HG03095 (cell line): ENCODE data around the gene XPA.
"Not testable (repeated sequence)": the region's sequence is repeated elsewhere in the genome, so short reads cannot be mapped to it uniquely, and the experiment has no call there.

Source experiments
- ATAC-seq: cut with Tn5 transposase; IDR thresholded peaks from one replicate; pipeline ENCODE4 v1.9.1; 2021; ENCODE audit warnings: moderate library complexity; ENCODE audit not compliant: unreplicated experiment

The XPA gene

DNA sequence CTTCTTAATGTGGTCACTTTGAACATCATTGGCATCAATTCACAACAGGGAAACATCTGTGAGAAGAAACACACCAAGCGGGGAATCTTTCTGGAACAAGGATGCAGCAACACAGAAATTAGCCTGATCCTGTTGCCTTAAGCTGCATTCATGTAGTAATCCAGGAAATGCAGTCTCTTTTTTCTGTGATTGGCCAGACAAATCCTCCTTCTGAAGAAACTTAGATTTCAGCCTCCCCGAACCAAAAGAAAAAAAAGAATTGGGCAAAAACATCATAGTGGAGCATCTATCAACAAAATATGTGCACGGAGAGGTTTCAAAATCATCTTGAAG is 7.2 kb upstream of the XPA start:
- ATAC-seq = no peak

DNA sequence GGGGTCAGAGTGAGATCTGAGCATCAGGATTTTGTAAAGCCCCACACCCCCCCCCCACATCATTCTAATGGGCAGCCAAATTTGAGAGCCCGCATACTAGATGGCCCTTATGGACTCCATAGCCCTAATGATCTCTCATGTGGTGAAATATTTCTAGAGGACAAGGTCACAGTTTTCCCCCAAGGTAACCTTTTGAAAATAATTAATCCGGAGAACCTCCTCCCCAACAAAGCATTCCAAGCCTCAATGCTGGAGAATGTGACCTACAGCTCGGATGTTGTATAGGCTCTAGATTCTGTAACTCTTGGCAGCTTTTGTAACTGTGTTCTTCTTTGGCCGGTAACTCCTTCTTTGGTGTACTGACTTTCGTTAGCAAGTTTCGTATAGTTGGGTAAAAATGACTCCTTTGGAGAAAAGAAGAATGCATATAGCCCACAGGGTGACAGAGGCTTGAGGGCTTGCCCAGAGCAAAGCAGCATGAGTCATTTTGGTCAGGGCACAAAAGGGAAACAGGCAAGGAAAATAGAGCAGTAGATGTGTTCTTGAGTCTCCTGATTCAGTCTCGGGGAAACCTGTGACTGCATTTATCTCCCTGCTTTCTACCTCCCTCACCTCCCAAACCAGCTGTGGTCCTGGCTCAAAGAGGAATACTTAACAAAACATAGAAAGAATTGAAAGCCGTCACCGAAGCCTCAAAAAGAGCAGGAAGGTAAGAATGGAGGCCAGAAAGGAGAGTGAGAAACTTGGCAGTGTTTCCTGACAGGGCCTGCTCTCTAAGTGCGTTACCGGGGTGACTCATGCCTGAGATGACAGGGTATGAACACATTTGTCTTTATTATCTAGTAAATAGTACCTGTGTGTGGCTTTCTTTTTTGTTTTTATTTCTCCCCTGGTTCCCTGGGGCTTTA is 6.6 kb upstream of the XPA start:
- ATAC-seq = no peak

DNA sequence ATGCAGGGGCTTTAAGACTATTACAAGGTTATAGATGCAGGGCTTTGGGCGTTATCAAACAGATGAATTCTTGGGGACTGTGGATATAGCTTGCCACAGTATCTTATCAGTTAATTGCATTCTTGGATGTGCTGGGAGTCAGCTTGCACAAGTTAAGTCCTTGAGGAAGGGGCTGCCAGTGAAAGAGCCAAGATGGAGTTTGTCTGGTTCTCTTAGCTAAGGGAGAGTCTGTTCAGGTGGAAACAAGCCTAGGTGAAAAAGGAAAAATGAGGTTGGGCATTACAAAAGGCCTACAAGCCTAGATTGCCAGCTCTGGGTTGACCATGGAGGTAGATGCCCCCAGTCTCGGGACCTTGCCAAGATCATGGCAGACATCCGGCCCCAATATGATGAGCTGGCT is 2.7 kb upstream of the XPA start:
- not testable (repeated sequence) for ATAC-seq

DNA sequence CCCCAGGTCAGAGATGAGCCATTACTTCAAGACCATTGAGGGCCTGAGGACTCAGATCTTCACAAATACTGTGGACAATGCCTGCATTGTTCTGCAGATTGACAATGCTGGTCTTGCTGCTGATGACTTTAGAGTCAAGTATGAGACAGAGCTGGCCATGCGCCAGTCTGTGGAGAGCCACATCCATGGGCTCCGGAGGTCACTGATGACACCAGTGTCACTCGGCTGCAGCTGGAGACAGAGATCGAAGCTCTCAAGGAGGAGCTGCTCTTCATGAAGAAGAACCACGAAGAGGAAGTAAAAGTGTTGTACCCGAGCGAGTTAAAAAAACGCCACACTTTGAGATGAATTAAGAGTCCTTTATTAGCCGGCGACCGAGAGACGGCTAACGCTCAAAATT is 2.1 kb upstream of the XPA start:
- ATAC-seq = not testable (repeated sequence)

DNA sequence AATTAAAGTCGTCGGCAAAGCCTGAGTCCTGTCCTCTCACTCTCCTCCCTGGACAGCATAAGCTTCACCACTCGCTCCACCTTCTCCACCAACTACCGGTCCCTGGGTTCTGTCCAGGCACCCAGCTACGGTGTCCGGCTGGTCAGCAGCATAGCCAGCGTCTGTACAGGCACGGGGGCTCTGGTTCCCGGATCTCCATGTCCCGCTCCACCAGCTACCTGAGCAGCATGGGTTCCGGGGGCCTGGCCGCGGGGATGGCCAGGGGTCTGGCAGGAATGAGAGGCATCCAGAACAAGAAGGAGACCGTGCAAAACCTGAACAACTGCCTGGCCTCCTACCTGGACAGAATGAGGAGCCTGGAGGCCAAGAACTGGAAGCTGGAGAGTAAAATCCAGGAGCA is 1.7 kb upstream of the XPA start:
- no peak for ATAC-seq

DNA sequence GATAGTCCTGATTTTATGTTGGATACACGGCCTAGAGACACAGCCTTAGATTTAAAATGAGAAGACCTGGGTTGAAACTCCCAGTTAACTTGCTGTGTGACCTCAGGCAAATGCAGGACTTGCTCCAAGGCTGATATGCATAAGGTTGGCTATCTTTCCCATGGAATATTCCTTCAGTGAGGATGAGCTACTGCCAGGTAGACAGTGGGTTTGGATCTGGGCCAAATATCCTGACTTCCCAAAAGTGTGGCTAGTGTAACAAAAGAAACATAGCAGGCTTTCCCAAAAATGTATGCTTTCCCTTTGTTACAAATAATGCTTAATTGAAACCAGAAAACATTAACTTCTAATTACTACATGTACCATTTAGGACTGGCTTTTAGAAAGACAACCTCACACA is 697 bp upstream of the XPA start:
- ATAC-seq = no peak

DNA sequence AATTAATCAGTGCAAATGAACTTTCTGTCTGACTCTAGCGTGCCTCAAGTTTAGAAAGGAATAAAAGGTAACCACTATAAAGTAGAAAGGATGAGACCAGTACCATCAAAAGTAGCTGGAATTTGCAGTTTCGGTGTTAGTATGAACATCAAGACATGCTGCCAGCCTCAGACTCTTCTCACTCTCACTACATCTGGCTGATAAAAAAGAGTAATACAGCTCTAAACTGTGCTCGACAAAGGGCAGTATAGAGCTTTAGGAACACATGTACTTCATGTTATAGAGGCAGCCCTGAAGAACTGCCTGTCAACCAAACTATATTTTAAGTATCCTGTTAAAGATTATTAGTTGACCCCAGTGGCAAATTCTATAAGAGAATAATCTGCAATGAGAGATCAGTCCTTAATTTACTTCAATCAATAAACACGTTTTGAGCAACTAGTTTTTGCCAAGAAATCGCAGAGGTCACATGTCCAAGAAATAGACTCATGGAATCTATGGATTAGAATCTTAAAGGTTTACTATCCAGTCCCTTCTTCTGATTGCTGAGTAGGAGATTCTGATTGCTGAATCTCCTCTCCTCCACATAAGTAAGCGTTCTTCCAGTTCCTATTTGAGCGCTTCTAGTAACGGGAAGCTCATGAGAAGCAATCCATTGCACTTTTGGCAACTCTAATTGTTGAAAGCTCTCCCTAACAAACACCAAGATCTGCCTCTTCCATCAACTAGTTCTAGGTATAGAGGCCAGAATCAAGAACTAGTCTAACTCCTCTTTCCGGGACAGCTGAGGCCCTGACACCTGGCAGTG is 941 bp downstream of the XPA start:
- ATAC-seq = peak; percentile 35

DNA sequence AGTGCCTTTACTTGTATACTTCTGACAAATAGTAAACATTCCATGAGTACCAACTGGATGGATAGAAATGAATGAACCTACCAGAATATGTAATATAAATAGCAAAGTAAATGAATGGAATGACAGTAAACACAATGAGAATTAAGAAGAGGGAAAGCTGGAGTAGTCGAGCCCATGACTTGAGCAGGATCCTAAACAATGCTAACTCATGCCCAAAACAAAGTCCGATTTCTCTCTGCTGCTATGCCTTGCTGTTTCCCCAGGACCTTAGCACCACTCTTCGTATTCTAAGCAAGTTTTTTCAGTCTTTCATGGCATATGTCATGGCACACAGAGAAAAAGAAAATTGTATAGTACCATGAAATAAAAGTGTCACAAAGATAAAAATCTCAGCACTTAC is 1.8 kb downstream of the XPA start:
- no peak for ATAC-seq

DNA sequence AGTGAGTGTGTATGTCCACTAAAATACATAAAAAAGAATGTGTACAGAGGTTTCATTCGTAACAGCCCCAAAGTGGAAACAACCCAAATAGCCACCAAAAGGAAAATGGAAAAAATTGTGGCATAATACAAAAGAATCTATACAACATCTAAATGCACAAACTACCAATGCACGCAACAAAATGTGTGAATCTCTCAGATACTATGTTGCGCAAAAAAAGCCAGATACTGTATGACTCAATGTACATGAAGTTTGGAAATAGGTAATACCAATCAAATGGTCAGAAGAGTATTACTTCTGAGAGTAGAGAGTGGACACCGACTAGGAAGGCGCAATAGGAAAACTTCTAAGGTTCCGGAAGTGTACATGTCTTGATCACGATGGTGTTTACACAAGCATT is 2.4 kb downstream of the XPA start:
- no peak for ATAC-seq

DNA sequence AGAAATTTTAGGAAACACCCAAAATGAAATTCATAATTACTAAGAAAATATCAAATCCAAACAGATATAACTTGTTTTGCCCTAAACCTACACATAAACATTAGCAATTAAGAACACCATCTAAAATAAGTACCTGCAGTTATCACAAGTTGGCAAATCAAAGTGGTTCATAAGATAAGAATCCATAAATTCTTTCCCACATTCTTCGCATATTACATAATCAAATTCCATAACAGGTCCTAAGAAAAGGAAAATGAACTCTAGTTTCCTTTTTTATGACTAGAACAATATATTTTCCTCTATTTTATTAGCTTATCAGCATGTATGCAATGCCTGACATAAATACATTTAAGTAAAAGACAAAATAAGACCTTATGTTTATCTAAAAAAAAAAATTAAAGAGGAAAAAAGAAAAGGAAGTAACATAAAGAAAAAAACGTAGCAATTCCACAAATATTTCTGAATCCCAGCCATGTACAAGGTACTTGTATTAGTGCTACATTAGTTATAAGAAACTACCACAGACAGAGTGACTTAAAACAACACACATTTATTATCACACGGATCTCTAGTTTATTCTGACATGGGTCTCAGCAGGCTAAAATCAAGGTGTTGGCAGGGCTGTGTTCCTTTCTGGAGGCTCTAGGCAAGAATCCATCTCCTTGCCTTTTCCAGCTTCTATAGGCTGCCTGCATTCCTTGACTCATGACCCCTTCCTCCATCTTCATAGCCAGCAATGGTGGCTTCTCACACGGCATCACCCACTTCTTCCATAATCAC is 7.5 kb downstream of the XPA start:
- ATAC-seq = no peak

DNA sequence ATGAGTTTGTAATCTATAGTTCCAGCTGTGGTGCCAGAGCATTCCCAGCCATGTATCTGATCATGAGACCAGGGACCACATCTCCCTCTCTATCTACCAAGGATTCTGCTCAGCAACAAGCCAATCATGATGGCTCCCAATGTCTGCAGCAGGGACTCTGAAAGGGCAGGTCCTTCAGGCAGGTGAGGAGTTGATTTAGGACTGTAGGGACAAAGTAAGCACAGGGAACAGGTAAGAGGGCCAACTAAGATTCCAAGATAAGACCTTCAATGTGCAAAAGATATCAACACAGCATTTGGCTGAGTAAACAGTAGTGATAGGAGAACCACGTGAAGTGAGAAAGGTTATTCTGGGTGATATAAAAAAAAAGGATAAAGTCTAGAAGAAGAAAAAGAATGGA is 8.5 kb downstream of the XPA start:
- no peak for ATAC-seq

DNA sequence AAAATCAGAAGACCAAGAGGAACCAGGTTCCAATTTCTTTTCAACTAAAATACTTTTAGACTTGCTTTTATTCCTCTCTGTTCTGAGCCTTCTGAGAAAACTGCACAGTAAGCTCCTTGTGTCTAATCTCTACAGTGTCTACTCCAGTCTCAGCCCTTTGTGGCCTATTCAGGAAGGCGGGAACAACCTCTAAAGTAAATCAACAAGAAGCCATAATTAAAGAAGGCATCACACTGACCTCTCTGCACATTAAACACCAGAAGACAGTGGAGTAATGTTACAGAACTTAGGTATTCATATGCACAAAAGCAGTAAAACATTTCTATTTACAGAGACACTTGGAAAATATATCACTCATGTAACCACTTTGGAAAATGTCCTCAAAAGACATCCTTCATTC is 14.9 kb downstream of the XPA start:
- ATAC-seq = no peak

DNA sequence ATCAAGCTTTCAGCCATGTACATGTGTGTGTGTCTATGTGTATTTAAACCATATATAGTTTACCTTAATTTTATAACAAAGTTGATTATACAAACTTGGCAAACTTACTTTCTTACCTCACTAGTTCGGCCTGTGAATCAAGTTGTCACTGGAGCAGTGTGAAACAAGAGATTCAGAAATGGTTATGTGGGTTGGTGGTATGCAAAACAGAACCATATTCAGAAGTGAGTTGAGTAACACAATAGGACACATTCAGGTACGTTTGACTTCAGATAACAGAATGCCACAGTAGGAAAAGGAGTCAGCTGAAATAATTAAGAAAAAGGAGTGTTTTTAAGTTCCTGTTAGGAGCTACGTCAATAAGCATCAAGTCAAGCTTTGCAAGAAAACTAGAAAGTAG is 21.5 kb downstream of the XPA start:
- ATAC-seq = no peak

DNA sequence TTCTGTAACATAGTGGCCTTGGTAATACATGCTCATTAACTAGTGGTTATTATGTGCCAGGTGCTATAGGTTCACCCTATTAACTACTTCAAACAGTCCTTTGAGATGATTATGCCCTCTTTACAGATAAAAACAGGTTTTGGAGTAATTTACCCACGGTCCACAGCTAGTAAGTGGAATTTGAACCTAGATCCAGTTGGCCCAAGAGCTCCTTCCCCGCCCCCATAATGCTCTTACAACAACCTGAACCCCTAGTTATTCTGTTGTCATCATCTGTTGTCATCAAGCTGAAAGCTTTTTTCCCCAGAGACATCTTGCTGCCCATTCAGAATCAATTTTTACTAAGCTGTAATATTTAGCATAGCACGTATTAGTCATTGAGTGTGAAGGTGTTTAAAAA is 23.2 kb downstream of the XPA start:
- ATAC-seq = no peak

DNA sequence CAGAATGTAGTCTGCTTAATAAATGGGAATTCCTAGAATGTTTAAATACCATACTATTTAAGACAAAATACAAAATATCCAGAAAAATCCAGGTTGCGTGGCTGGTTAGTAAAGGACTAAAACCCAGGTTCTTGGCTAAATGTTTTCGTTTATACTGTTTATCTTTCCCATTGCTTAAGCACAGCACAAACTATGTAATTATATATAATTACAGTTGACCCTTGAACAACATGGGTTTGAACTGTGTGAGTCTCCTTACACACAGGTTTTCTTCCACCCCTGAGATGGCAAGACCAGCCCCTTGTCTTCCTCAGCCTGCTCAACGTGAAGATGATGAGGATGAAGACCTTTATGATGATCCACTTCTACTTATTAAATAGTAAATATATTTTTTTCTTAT is 24.7 kb downstream of the XPA start:
- no peak for ATAC-seq

DNA sequence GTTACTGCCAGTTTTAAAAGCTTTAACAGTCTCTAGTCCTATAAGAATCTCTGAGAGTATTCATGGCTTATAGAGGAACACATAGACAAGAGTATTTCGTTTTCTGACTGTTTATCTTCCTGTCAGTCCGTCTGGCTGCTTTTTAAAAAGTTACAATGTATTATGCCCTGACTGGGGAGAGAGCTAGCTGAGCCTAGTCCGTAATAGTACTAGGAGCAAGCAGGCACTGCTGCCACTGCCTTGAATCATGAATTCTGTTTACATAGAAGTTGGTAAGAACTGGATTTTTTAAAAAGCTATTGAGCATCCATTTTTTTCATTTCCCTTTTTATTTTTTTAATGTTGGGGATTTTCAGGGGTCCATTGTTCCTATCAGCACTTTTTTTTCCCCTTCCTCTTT is 26.6 kb downstream of the XPA start:
- ATAC-seq = no peak

DNA sequence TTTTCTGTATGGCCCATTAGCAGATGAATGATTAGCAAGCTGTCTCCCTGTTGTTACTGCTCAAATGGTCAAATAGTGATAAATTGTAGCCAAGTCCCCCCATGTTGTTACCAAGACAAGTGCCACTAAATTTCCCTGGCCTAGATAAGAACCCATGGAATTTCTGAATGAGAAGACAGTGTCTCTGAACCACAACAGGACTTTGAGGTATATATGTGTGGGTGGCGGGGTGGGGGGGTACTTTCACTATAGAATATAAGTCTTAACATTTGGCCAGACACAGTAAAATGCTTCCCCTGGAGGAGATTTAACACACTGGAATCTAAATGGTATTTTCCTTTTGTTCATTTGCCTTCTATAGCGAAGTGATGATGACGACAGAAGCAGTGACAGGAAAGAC is 28.7 kb downstream of the XPA start:
- no peak for ATAC-seq

DNA sequence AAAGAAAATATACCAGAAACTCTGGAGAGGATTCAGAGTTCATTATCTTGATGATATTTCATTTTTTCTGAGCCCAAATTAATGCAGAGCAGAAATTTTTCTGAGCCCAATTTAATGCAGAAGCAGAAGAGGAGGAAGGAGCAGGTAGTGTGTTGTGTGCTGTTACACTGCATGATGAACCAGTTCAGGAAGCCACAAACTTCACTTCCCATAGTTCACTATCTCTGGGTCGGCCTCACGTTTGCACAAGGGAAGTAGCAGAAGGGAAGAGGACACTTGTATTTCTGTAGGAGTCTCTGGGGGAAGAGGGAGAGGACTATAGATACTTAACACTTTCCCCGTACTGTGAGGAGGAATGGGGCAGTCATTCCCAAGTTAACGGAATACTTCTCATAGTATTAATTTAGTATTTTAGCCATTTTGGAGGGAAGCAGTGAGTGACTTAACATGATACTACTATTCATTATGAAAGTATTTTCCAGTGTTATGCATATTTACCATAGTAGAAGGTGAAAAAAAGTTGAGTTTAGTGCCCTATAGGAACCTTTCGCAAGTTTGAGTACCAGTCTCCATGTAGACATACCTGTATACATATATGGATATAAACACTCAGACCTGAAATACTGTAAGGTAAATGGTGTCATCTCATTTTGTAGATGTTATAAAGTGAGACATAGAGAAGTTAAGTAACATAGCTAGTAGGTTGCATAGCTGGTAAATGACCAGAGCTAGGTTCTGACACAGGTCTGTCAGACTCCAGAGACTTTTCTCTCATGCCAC is 30.0 kb downstream of the XPA start:
- no peak for ATAC-seq

DNA sequence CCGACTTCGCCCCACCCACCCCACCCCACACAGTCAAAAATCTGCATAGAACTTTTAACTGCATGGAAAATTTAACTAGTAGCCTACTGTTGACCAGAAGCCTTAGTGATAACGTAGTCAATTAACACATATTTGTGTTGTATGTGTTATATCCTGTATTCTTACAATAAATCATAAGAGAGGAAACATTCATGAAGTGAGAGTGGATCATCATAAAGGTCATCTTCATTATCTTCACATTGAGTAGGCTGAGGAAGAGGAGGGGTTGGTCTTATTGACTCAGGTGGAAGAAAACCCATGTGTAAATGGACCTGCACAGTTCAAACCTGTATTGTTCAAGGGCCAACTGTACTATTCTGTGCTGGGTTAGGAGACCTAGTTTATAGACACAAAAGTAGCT is 31.4 kb downstream of the XPA start:
- no peak for ATAC-seq

DNA sequence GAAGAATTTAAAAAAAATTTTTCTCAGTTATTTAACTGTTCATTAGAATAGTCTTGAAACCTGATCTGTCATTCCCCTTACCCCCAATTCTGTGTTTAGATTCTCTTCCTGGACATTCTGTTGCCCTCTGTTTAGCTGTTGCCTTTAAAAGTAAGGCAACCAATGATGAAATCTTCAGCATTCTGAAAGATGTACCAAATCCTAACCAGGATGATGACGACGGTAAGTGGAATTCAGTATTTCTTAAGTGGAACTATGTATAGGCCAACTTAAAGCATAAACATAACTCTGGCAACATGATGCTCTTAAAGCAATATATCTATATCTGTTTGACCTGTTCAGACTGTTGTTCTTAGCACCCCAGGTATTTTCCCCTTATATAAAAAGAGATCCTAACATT is 36.3 kb downstream of the XPA start:
- no peak for ATAC-seq

DNA sequence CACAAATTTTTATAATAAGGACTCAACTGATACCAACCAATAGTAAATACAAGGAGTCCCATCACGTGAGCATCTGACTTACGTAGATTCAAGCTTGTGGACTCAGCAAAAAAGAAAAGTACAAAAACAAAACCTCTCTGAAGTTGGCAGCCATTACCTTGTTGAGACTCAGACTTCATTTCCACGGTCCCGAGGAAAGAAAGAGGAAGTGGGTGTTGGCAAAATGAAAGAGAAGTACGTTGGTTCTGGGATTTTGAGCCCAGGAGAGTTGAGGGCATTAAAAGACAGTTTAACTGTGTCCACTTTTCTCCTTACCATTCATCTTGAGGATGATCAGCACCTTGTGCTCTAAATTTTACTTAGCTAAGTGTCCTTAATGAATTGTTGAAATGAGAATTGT is 36.8 kb downstream of the XPA start:
- no peak for ATAC-seq
